ENCODE measurements around the gene RTCB. TPM values are rescaled to one million over a fixed set of nuclear protein-coding genes. Genes with fewer than 3 reads are reported as not detected.
A peak's percentile ranks its signal among the peaks of the same experiment; 100 is the strongest.

The RTCB gene

GRCh38 chr22:32340411-32340810 lies 71.6 kb downstream of the RTCB start:
- WGBS, 2 donors (ENCODE audit: extremely low coverage in 2 of 2, insufficient read length in 2 of 2, insufficient replicate concordance in 1 of 2), result no CpG with 5 or more reads among the region's 11 CpGs

GRCh38 chr22:32339190-32340012 lies 72.6 kb downstream of the RTCB start:
- Histone ChIP-seq H2BK5ac (ENCODE audit: low read length) (peak overlapping the region; percentile 69), H3K9me3 (replicated peaks in 1 of 2; ENCODE audit: control insufficient read depth in 2 of 2, insufficient read depth in 1 of 2, low read depth in 1 of 2, low read length in 2 of 2) (no peaks in the 10 kb centered on the region), H3K18ac (ENCODE audit: low read length) (peak overlapping the region; percentile 51), H2AFZ (ENCODE audit: low read length) (no peak overlapping the region), H3K23ac (ENCODE audit: low read depth, low read length, poor library complexity) (no peak overlapping the region), H3K4me3 (ENCODE audit: low read length in 2 of 2) (no peak overlapping the region), H3K14ac (ENCODE audit: low read length) (no peak overlapping the region), H2AK5ac (ENCODE audit: low read depth, low read length) (peak overlapping the region; percentile 17), H3K36me3 (replicated peaks in 1 of 2; ENCODE audit: control insufficient read depth in 2 of 2, insufficient read depth in 2 of 2, low read length in 2 of 2) (no peaks in the 10 kb centered on the region), H2BK12ac (ENCODE audit: low read length) (peak overlapping the region; percentile 93), H4K8ac (ENCODE audit: low read depth, low read length) (no peak overlapping the region), H4K91ac (ENCODE audit: low read depth, low read length, poor library complexity) (peak overlapping the region; percentile 0), H3K4me1 (ENCODE audit: control insufficient read depth in 2 of 2, insufficient read depth in 1 of 2, low read depth in 1 of 2, low read length in 2 of 2) (peaks cover 50 to 65% of the 10 kb centered on the region in 2 donors), H3K27ac (replicated peaks; ENCODE audit: low read length) (no peak overlapping the region), H3K4me2 (ENCODE audit: insufficient read depth, low read length, poor library complexity, severe bottlenecking) (no peak overlapping the region), H3K79me1 (ENCODE audit: low read depth, low read length) (no peaks in the 10 kb centered on the region), H2BK120ac (ENCODE audit: low read depth, low read length) (peak overlapping the region; percentile 98), H3K27me3 (ENCODE audit: control insufficient read depth in 3 of 3, insufficient read depth in 3 of 3, low read depth in 1 of 3, low read length in 3 of 3) (no peaks in the 10 kb centered on the region), H2BK15ac (ENCODE audit: low read length) (no peak overlapping the region), H3K9ac (ENCODE audit: low read depth, low read length, poor library complexity) (no peak overlapping the region), H3K4ac (ENCODE audit: low read length) (no peak overlapping the region)
- no CpG with 5 or more reads among the region's 23 CpGs for WGBS, 2 donors (ENCODE audit: extremely low coverage in 2 of 2, insufficient read length in 2 of 2, insufficient replicate concordance in 1 of 2)
- DNase-seq (ENCODE audit: low spot score), result no peak

More at GRCh38 chr22:32340411-32340810, 71.6 kb downstream of the RTCB start:
- Histone ChIP-seq H4K91ac (ENCODE audit: low read depth, low read length, poor library complexity) (peak overlapping the region; percentile 93), H2BK12ac (ENCODE audit: low read length) (peak overlapping the region; percentile 93), H3K23ac (ENCODE audit: low read depth, low read length, poor library complexity) (no peak overlapping the region), H3K79me1 (ENCODE audit: low read depth, low read length) (no peaks in the 10 kb centered on the region), H3K18ac (ENCODE audit: low read length) (peak overlapping the region; percentile 44), H3K14ac (ENCODE audit: low read length) (no peak overlapping the region), H3K4ac (ENCODE audit: low read length) (no peak overlapping the region), H2BK120ac (ENCODE audit: low read depth, low read length) (peak overlapping the region; percentile 98), H3K4me1 (ENCODE audit: control insufficient read depth in 2 of 2, insufficient read depth in 1 of 2, low read depth in 1 of 2, low read length in 2 of 2) (peaks cover 39 to 74% of the 10 kb centered on the region in 2 donors), H2BK15ac (ENCODE audit: low read length) (peak overlapping the region; percentile 18), H2AK5ac (ENCODE audit: low read depth, low read length) (peak overlapping the region; percentile 94), H3K9ac (ENCODE audit: low read depth, low read length, poor library complexity) (no peak overlapping the region), H2AFZ (ENCODE audit: low read length) (peak overlapping the region; percentile 19), H3K4me3 (ENCODE audit: low read length in 2 of 2) (no peak overlapping the region), H2BK5ac (ENCODE audit: low read length) (peak overlapping the region; percentile 69), H3K9me3 (replicated peaks in 1 of 2; ENCODE audit: control insufficient read depth in 2 of 2, insufficient read depth in 1 of 2, low read depth in 1 of 2, low read length in 2 of 2) (no peaks in the 10 kb centered on the region), H3K27ac (replicated peaks; ENCODE audit: low read length) (peak overlapping the region; percentile 86), H3K4me2 (ENCODE audit: insufficient read depth, low read length, poor library complexity, severe bottlenecking) (no peak overlapping the region), H3K36me3 (replicated peaks in 1 of 2; ENCODE audit: control insufficient read depth in 2 of 2, insufficient read depth in 2 of 2, low read length in 2 of 2) (no peaks in the 10 kb centered on the region), H3K27me3 (ENCODE audit: control insufficient read depth in 3 of 3, insufficient read depth in 3 of 3, low read depth in 1 of 3, low read length in 3 of 3) (no peaks in the 10 kb centered on the region), H4K8ac (ENCODE audit: low read depth, low read length) (peak overlapping the region; percentile 44)
- no peak for DNase-seq (ENCODE audit: low spot score)

- H3K27me3 ChIP-seq (ENCODE audit: control insufficient read depth in 3 of 3, insufficient read depth in 3 of 3, low read depth in 1 of 3, low read length in 3 of 3), result no peaks in the 10 kb centered on the region
- DNase-seq (ENCODE audit: low spot score), result no peak
Observed at GRCh38 chr22:32338757-32339156, 73.3 kb downstream of the RTCB start.

More at GRCh38 chr22:32338757-32339156, 73.3 kb downstream of the RTCB start:
- Histone ChIP-seq H2BK15ac (ENCODE audit: low read length) (no peak overlapping the region), H2BK12ac (ENCODE audit: low read length) (peak overlapping the region; percentile 10), H4K8ac (ENCODE audit: low read depth, low read length) (no peak overlapping the region), H3K4me1 (ENCODE audit: control insufficient read depth in 2 of 2, insufficient read depth in 1 of 2, low read depth in 1 of 2, low read length in 2 of 2) (peaks cover 51 to 59% of the 10 kb centered on the region in 2 donors), H3K9ac (ENCODE audit: low read depth, low read length, poor library complexity) (no peak overlapping the region), H3K18ac (ENCODE audit: low read length) (no peak overlapping the region), H3K4me3 (ENCODE audit: low read length in 2 of 2) (no peak overlapping the region), H3K9me3 (replicated peaks in 1 of 2; ENCODE audit: control insufficient read depth in 2 of 2, insufficient read depth in 1 of 2, low read depth in 1 of 2, low read length in 2 of 2) (peaks cover 0 to 1% of the 10 kb centered on the region in 2 donors), H3K23ac (ENCODE audit: low read depth, low read length, poor library complexity) (no peak overlapping the region), H2AK5ac (ENCODE audit: low read depth, low read length) (peak overlapping the region; percentile 27), H3K27ac (replicated peaks; ENCODE audit: low read length) (no peak overlapping the region), H2AFZ (ENCODE audit: low read length) (no peak overlapping the region), H3K4ac (ENCODE audit: low read length) (no peak overlapping the region), H2BK5ac (ENCODE audit: low read length) (peak overlapping the region; percentile 7), H3K14ac (ENCODE audit: low read length) (no peak overlapping the region), H4K91ac (ENCODE audit: low read depth, low read length, poor library complexity) (peak overlapping the region; percentile 41), H2BK120ac (ENCODE audit: low read depth, low read length) (no peak overlapping the region), H3K79me1 (ENCODE audit: low read depth, low read length) (peaks cover under 1% of the 10 kb centered on the region), H3K36me3 (replicated peaks in 1 of 2; ENCODE audit: control insufficient read depth in 2 of 2, insufficient read depth in 2 of 2, low read length in 2 of 2) (no peaks in the 10 kb centered on the region), H3K4me2 (ENCODE audit: insufficient read depth, low read length, poor library complexity, severe bottlenecking) (no peak overlapping the region)
- no CpG with 5 or more reads among the region's 10 CpGs for WGBS, 2 donors (ENCODE audit: extremely low coverage in 2 of 2, insufficient read length in 2 of 2, insufficient replicate concordance in 1 of 2)

Small RNA genes within 50 kb of the gene (small RNA-seq; reads per million reads assigned to genes)
- gene AL021937.2 (ENCODE audit: insufficient read depth) (not detected), gene IGLVIVOR22-2 (ENCODE audit: insufficient read depth) (not detected), gene RF02171 (ENCODE audit: insufficient read depth) (not detected), gene RF02172 (ENCODE audit: insufficient read depth) (not detected)
